Measurements from ENCODE around the gene SLC25A33. TPM values are rescaled to one million over a fixed set of nuclear protein-coding genes. Genes with fewer than 3 reads are reported as not detected.

Gene SLC25A33
- total RNA-seq, 1 donor from 2014 or later = 4.6 TPM

GRCh38 chr1:9529190-9529589 lies 10.1 kb upstream of the SLC25A33 start:
- no peak for TF ChIP-seq CTCF (IDR thresholded peaks at IDR 0.05; ENCODE audit: partially characterized antibody, unreplicated experiment)
- Mint-ChIP-seq H3K9me3 (ENCODE audit: unreplicated experiment) (peaks cover 2% of the 10 kb centered on the region), H3K4me3 (ENCODE audit: unreplicated experiment) (no peak overlapping the region), H3K27ac (ENCODE audit: unreplicated experiment) (no peak overlapping the region), H3K36me3 (ENCODE audit: unreplicated experiment) (no peaks in the 10 kb centered on the region), H3K27me3 (ENCODE audit: unreplicated experiment) (peaks cover 4% of the 10 kb centered on the region), H3K4me1 (ENCODE audit: low read depth, unreplicated experiment) (no peaks in the 10 kb centered on the region)
- no peak for DNase-seq

GRCh38 chr1:9530320-9530719 lies 8.9 kb upstream of the SLC25A33 start:
- Mint-ChIP-seq H3K27me3 (ENCODE audit: unreplicated experiment) (peaks cover 4% of the 10 kb centered on the region), H3K4me3 (ENCODE audit: unreplicated experiment) (no peak overlapping the region), H3K27ac (ENCODE audit: unreplicated experiment) (no peak overlapping the region), H3K9me3 (ENCODE audit: unreplicated experiment) (peaks cover 2% of the 10 kb centered on the region), H3K4me1 (ENCODE audit: low read depth, unreplicated experiment) (no peaks in the 10 kb centered on the region), H3K36me3 (ENCODE audit: unreplicated experiment) (no peaks in the 10 kb centered on the region)
- no peak for TF ChIP-seq CTCF (IDR thresholded peaks at IDR 0.05; ENCODE audit: partially characterized antibody, unreplicated experiment)
- DNase-seq = no peak

GRCh38 chr1:9534953-9535352 lies 4.3 kb upstream of the SLC25A33 start:
- no peaks in the 10 kb centered on the region for H3K36me3 Mint-ChIP-seq (ENCODE audit: unreplicated experiment)
- no peak for DNase-seq

GRCh38 chr1:9536301-9536700 lies 3.0 kb upstream of the SLC25A33 start:
- Mint-ChIP-seq H3K27me3 (ENCODE audit: unreplicated experiment) (peaks cover 2% of the 10 kb centered on the region), H3K36me3 (ENCODE audit: unreplicated experiment) (no peaks in the 10 kb centered on the region), H3K27ac (ENCODE audit: unreplicated experiment) (no peak overlapping the region), H3K4me3 (ENCODE audit: unreplicated experiment) (no peak overlapping the region), H3K4me1 (ENCODE audit: low read depth, unreplicated experiment) (peaks cover 7% of the 10 kb centered on the region), H3K9me3 (ENCODE audit: unreplicated experiment) (peaks cover 4% of the 10 kb centered on the region)
- no peak for TF ChIP-seq CTCF (IDR thresholded peaks at IDR 0.05; ENCODE audit: partially characterized antibody, unreplicated experiment)
- DNase-seq = no peak

More at GRCh38 chr1:9534953-9535352, 4.3 kb upstream of the SLC25A33 start:
- Mint-ChIP-seq H3K27me3 (ENCODE audit: unreplicated experiment) (peaks cover 2% of the 10 kb centered on the region), H3K9me3 (ENCODE audit: unreplicated experiment) (peaks cover 4% of the 10 kb centered on the region), H3K4me1 (ENCODE audit: low read depth, unreplicated experiment) (peaks cover 3% of the 10 kb centered on the region), H3K27ac (ENCODE audit: unreplicated experiment) (no peak overlapping the region), H3K4me3 (ENCODE audit: unreplicated experiment) (no peak overlapping the region)
- TF ChIP-seq CTCF (IDR thresholded peaks at IDR 0.05; ENCODE audit: partially characterized antibody, unreplicated experiment) = no peak

GRCh38 chr1:9537863-9538668 lies 1.2 kb upstream of the SLC25A33 start:
- DNase-seq = no peak
- Mint-ChIP-seq H3K27ac (ENCODE audit: unreplicated experiment) (no peak overlapping the region), H3K9me3 (ENCODE audit: unreplicated experiment) (peaks cover 4% of the 10 kb centered on the region), H3K4me3 (ENCODE audit: unreplicated experiment) (peak overlapping the region; percentile 80), H3K27me3 (ENCODE audit: unreplicated experiment) (peaks cover 2% of the 10 kb centered on the region), H3K4me1 (ENCODE audit: low read depth, unreplicated experiment) (peaks cover 7% of the 10 kb centered on the region), H3K36me3 (ENCODE audit: unreplicated experiment) (no peaks in the 10 kb centered on the region)
- TF ChIP-seq CTCF (IDR thresholded peaks at IDR 0.05; ENCODE audit: partially characterized antibody, unreplicated experiment) = no peak
